SK-N-SH (cell line): ENCODE data around the gene KRTAP10-10.

Source experiments
- EP300 ChIP-seq, 2 experiments: IDR thresholded peaks; 2 replicates each; pipeline versions ENCODE4 v1.4.0 to v1.6.1; 2012; ENCODE audit warnings: borderline replicate concordance in 1 of 2, low read depth in 1 of 2, low read length in 1 of 2
- EZH2phosphoT487 ChIP-seq: fragments of 200-600 bp; sonication (generic); IDR thresholded peaks from 2 replicates; pipeline ENCODE4 v1.6.1; 2017; ENCODE audit warnings: low read depth, mixed run types, mild to moderate bottlenecking, antibody characterized with exemption, moderate library complexity, borderline replicate concordance
- FOXM1 ChIP-seq: IDR thresholded peaks from 2 replicates; pipeline ENCODE4 v1.4.0; 2012; ENCODE audit warnings: low read depth, mild to moderate bottlenecking
- POLR2AphosphoS5 ChIP-seq: IDR thresholded peaks from 2 replicates; pipeline ENCODE4 v1.6.1; 2012; ENCODE audit warnings: low read depth, low read length
- RFX5 ChIP-seq: IDR thresholded peaks from 2 replicates; pipeline ENCODE4 v1.6.1; 2012; ENCODE audit warnings: mild to moderate bottlenecking, improper control_type of control experiment, low read length
- SMC3 ChIP-seq: IDR thresholded peaks from 2 replicates; pipeline ENCODE4 v1.6.1; 2012; ENCODE audit warnings: low read depth, low read length, improper control_type of control experiment
- TF ChIP-seq, protein P1 (sequence below): fragments of 200-600 bp; sonication (generic); IDR thresholded peaks from 2 replicates; pipeline ENCODE4 v1.6.1; 2017; ENCODE audit warnings: antibody characterized with exemption, mild to moderate bottlenecking, moderate library complexity

DNA sequence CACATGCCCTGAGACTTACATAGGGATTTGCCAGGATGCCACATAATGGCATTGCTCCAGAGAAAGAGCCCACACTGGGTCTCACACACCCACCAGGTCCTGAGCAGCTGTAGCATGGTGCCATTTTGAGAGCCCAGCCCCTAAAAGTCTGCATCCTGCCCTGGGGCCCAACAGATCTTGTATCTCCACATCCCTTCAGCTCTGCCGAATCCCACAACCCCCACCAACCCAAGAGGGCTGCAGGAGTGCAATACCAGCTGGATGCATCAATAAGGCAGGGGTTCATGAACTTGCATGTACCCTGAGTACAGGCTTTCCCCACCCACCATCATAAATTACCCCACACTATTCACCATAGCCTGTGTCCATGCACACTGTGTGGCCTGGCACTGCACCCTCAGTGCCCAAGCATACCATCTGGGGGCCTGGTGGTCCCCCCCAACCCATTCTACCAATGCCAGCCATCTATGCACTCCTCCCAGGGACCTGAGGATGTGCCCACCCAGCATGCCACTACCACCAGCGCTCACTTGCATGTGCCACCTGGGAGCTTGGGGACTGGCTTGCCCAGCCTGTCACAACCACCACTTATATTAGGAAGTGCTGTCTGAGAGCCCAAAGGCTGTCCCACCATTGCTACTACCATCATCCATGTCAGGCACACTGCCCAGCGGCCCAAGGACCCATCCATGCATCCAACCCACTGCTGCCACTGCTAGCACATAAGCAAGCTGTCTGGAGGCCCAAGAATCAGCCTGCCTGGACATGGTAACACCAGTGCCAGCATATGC, 33.7 kb downstream of the KRTAP10-10 start:
- TF ChIP-seq EP300 (IDR thresholded peaks at IDR 0.05; ENCODE audit: borderline replicate concordance in 1 of 2, low read depth in 1 of 2, low read length in 1 of 2) (no peak), SMC3 (no peak), RFX5 (no peak), EZH2phosphoT487 (no peak), POLR2AphosphoS5 (no peak), FOXM1 (no peak)
- TF ChIP-seq, protein P1, sequence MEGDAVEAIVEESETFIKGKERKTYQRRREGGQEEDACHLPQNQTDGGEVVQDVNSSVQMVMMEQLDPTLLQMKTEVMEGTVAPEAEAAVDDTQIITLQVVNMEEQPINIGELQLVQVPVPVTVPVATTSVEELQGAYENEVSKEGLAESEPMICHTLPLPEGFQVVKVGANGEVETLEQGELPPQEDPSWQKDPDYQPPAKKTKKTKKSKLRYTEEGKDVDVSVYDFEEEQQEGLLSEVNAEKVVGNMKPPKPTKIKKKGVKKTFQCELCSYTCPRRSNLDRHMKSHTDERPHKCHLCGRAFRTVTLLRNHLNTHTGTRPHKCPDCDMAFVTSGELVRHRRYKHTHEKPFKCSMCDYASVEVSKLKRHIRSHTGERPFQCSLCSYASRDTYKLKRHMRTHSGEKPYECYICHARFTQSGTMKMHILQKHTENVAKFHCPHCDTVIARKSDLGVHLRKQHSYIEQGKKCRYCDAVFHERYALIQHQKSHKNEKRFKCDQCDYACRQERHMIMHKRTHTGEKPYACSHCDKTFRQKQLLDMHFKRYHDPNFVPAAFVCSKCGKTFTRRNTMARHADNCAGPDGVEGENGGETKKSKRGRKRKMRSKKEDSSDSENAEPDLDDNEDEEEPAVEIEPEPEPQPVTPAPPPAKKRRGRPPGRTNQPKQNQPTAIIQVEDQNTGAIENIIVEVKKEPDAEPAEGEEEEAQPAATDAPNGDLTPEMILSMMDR: no peak
